ENCODE measurements around the gene SAP130.

Gene SAP130

DNA sequence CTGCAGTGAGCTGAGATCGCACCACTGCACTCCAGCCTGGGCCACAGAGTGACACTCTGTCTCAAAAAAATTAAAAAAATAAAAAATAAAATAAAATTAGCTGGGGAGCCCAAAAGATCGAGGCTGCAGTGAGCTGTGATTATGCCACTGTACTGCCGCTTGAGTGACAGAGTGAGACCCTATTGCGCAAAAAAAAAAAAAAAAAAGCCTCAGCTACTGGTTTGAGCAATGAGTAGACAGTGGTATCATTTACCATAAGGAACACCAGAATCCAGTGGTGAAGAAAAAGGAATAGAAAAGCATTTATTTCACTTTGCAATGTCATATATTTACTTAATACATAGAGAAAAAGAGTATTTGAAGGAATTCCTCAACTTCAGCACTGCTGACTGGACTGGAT lies 3.0 kb downstream of the SAP130 start:
- no peak for DNase-seq

DNA sequence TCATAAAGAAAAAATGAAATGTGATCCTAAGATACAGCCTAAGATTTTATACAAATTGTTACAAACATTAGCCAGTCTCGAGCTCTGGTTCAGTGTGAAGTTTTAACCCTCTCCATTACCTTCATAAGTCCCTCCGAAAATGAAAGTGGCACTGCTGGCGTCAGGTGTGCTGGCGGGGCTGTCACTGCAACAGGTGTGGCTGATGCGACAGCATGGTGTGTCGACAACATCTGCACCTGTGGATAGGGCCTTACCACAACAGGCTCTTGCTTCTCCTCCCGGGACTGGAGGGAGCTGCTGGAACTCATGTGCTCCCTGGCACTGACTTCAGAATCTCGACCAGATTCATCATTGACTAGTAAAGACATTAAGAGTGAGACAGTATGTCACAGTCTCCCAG lies 10.3 kb downstream of the SAP130 start:
- DNase-seq: no peak

DNA sequence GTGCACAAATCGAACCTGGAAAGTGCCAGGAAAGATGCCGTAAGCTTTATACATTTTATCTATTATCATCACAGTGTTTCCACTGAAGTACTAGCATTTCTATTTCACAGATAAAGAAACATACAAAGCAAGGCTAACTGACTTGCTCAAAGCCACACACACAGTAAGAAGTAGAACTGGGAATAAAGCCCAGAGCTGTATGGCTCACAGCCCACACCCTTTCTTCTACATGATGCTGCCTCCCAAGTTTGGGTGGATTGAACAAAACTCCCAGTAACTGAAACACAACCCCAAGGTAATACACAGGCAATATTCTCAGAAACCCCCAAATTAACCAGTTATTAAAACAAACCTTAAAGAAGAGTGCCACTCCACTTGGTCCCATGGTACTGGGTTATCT lies 11.2 kb downstream of the SAP130 start:
- DNase-seq: no peak

DNA sequence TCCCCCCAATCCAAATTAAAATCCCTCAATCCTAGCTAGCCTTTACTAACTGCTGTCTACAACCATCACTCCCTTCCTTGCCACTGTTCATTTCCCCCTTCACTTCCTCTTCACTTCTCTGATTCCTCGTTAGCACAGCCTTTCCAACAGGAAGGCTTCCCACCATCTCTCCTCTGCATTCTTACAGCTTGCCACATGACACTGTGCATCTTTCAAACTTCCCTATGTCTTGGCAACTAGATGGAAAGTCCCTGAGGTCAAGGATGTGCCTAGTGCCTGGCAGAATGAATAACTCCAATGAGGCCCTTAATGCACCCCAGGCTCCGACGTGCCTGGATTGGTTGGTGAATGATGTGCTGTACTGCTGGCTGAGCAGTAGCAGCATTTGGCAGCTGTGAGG lies 15.2 kb downstream of the SAP130 start:
- no peak for DNase-seq

DNA sequence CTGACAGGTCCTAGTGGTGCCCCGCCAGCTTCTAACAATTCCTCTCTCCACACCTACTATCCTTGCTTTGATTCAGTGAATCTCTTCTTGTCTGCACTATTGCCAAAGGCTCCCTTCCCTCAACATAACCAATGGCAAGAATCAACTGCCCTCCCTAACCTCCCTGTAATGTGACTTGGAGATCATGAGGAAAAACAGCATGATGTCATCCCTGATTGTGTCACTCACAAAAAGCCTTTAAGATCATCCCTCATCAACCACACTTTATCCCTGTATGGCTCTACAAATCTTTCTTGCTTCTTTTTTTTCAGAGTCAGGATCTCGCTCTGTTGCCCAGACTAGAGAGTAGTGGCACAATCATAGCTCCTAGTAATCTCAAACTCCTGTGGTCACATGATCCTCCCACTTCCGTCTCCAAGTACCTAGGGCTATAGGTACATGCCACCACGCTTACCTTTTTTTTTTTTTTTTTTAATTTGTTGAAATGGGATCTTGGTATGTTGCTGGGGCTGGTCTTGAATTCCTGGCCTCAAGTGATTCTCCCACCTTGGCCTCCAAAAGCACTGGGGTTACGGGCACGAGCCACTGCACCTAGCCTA lies 19.7 kb downstream of the SAP130 start:
- no peak for DNase-seq

DNA sequence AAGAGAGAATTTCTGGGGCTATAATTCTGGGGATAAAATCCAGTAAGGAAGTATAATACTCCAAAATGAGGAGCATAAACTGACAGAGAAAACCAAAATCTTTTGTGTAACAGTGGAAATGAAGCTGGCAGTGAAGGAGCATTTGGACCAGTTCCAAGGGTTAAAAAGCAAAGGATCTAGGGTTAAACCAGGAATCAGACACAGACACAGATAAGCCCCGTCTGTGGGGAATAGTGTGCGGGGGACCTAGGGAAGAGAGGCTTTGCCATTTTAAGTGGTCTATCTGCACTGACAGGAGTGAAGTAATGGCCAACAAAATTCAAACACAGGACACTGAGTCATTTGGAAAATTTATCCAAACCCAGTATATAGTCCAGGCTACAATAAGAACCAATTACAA lies 23.4 kb downstream of the SAP130 start:
- DNase-seq: no peak

DNA sequence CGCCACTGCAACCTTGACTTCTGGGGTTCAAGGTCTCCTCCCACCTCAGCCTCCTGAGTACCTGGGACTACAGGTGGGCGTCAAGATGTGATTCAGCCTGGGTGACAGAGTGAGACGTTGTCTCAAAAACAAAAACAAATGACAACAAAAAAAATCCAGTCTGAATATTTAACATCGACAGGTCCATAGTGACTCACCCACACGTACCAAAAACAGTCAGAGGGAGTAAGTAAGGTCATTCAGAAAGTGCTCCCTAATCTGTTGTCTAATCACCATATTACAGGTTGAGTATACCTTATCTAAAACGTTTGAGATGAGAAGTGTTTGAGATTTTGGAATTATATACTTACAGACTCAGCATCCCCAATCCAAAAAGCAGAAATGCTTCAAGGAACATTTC lies 24.4 kb downstream of the SAP130 start:
- no peak for DNase-seq

DNA sequence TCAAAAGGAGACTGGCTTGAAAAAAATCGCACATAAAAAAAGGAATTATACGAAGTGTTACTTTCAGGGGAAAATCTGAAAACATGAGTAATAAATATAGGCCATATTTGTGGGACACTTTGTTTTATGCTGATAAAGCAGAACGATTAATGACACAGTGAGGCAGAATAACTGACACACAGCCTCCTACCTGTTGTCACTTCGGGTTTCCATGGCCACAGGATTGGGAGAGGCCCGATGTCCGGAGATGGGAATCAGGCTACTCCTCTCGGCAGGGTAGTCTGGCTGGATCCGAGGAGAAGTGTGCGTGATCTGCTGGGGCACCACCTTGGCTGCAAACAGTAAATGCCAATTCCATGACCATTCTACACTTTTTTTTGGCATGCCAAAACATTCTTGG lies 31.7 kb downstream of the SAP130 start:
- no peak for DNase-seq

DNA sequence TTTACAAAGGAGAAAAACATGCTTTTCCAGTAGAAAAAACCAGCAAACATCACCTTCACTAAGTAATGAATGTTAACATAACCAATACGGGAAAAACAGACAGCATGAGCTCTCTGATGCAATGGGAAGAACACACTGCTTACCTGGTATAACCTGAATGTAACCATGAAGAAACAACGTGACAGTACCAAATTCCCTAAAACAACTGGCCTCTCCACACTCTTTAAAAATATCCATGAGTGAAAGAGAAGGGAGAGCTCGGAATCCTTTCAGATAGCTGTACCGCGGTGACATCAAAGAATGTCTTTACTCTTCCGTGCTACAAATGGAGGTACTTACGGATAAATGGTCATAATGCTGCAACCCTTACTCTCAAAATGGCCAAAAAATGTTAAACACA lies 32.1 kb downstream of the SAP130 start:
- no peak for DNase-seq

DNA sequence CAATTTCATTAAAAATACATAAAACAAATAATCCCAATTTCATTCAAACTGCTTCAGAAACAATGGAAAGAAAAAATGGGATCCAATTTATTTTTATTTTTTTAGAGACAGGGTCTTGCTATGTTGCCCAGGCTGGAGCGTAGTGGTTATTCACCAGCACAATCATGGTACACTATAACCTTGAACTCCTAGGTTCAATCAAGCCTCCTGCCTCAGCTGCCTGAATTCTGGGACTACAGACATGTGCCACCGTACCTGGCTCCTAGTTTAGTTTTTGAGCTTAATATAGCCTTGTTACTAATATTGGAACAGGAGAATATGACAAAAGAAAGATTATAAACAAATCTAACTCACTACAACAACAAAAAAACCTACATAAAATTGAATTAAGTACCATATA lies 34.2 kb downstream of the SAP130 start:
- no peak for DNase-seq

DNA sequence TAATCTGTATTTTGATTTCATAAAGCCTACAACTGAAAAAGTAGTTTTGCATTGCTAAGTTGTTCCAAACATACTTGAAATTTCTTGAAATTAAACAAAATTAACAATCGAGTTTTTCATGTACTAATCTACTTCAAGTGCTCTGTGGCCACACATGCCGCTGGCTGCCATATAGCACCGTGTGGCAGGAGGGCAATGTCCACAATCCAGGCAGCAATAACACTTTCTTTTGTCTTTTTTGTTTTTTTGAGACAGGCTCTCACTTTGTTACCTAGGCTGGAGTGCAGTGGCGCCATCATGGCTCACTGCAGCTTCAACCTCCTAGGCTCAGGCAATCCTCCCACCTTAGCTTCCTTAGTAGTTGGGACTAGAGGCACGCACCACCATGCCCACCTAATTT lies 36.1 kb downstream of the SAP130 start:
- no peak for DNase-seq

DNA sequence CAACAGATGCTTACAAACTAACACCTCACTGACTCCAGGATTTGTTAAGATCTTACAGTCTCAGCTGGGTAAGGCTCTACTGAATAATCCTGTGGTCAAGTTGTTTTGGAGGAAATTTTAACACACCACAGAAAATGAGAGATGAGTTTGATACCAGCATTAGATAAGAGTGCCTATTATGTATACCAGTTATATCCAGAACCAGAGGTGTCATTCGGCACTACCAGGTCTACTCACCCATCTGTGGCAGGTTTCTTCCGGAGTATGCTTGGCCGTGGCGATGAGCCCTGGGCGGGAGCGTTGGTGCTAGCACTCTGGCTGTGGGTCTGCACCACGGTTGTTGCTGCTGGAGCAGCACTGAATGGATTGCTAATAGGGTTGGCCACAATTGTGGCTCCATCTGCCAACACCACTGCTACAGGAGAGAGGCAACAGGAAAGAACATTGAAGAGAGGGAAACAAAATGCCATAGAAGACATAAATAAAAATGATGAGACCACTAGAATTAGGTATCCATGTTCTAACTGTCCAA lies 41.2 kb downstream of the SAP130 start:
- no peak for DNase-seq

DNA sequence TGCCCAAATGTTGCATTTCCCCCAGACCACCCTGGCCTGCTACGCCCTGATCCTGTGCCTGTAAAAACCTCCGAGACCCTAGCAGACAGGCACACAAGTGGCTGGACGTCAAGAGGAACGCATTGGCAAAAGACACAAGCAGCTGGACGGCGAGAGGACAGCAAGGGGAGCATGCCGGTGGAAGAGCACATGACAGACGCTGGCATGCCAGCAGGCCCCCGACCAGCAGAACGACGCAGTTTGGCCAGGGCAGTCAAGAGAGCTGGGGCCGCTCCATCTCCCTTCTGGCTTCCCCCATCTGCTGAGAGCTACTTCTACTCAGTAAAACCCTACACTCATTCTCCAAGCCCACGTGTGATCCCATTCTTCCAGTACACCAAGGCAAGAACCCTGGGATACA lies 42.1 kb downstream of the SAP130 start:
- DNase-seq: no peak

DNA sequence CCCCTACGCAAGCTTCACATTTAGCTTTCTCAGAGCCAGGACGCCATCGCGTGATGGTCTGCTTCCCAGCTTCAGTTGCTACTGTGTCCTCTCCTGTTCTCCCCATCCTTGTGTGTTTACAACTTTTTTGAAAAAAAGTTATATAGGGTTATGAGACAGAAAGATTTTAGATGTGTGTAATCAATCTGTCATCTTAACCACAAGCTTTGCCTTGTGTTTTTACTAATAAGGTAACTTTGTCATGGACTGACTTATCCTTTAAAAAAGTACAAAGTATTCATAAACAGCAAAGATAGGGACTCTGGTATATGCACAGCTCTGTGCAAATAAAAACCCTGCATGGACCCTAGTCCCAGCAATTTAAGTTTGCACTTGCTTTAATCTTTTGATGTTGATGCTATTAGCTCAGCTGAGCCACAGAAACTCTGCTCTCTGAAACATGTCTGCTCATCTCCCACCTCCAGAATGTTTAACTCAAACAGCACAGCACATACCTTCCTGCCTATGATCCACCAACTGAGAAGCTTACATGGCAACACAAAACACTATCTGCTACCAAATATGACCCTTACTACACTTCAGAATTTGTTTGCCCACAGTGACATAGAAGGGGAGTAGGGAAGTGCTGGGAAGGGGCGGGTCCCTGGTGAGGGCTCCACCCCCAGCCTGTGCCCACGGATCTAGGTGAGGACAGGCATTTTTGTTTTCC lies 42.7 kb downstream of the SAP130 start:
- DNase-seq: no peak

DNA sequence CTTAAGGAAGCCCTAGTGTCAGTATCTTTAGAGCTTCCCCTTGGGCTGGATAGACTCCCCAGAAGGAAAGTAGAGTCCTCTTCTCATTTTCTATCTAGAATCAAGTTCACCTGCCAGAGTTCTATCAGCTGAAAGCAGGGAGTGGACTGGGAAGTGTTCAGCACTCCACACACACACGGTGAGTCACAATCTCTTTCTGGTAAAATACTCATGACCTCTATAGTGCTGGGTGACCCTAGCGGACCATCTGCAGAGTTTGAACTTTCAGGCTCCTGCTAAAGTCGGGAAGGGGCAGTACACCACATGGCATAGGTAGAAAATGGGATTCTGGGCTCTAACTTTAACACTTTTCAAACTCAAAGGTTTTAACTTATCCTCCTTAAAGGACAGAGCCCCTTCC lies 43.3 kb downstream of the SAP130 start:
- no peak for DNase-seq

DNA sequence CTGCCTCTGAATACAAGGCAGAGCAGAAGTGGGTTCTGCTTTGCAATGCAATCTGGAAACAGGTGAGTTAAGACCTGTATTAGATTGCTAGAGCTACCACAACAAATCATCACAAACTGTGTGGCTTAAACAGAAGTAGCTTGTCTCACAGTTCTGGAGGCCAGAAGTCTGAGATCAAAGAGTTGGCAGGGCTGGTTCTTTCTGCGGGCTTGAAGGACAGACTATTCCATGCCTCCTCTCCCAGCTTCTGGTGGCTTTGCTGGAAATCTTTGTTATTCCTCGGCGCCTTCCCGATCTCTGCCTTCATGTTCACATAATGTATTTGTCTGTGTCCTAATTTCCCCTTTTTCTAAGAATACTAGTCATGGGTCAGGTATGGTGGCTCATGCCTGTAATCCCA lies 58.4 kb downstream of the SAP130 start:
- DNase-seq: no peak

DNA sequence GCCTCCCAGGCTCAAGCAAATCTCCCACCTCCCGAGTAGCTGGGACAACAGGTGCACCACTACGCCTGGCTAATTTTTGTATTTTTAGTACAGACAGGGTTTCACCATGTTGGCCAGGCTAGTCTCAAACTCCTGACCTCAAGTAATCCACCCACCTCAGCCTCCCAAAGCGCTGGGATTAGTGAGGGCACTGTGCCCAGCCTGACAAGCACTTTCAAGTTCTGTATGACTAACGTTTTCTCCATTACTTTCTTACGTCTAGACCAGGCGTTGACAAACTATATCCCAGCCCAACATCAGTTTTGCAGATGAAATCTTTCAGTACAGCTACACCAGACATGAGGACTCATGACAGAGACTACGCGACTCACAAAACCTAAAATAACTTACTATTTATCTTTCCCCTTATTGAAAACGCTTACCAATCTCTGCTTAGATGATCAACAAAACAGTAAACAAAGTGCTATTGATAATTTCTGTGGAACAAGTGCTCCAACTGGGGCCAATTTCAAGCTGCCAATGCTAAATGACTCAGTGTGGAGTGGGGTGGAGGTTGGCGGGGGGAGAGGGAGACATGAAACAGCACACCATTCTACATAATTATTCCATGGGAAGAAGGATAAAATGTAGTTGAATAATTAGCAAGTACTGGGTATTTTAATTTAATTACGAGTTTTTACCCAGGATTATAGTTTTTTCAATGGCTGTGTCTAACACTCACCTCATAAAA lies 59.1 kb downstream of the SAP130 start:
- no peak for DNase-seq

DNA sequence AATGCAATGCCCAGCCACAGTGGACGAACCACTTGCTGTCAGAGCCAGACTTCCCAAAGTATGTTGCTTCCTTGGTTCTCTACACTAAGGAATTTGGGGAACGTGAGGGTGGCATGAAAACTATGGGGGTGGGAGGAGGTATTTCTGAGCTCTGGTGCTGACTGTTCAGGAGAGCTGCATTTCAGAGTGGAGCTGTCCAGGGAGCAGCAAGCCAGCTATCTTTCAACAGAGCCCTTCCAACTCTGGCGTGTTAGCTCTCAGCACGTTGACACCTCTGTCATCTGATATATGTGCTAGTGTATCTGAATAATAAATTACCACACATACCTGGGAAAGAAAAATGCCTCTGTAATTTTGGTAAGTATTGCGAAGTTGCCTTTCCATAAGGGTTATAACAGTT lies 66.1 kb downstream of the SAP130 start:
- no peak for DNase-seq

DNA sequence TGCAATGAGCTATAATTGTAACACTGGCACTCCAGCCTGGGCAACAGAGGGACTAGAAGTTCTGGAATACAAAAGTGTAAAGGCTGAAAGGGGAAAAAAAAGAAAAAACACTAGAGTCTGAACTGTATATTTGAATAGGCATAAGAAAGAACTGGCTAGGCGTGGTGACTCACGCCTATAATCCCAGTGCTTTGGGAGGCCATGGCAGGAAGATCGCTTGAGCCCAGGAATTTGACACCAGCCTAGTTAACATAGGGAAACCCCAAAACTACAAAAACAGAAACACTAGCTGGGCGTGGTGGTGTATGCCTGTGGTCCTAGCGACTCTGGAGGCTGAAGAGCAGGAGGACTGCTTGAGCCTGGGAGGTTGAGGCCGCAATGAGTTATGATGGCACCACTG lies 70.6 kb downstream of the SAP130 start:
- DNase-seq: no peak

DNA sequence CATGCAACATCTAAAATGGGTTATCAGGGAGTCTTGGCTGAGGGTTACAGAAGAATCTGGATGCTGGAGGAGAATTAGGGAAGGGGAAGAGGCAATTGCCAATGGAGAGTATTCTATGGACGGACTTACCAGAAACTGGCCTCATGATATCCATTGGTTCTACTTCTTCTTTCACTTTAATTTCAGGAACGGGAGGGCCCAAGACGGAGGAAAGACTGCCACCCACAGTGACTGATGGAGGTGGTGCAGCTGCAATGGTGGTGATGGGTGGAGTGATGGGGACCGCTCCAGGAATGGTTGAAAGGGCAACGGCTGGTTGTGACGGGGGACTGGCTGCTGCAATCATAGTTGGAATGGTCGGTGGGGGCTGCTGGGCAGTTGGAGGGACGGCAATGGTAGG lies 73.0 kb downstream of the SAP130 start:
- DNase-seq: no peak

DNA sequence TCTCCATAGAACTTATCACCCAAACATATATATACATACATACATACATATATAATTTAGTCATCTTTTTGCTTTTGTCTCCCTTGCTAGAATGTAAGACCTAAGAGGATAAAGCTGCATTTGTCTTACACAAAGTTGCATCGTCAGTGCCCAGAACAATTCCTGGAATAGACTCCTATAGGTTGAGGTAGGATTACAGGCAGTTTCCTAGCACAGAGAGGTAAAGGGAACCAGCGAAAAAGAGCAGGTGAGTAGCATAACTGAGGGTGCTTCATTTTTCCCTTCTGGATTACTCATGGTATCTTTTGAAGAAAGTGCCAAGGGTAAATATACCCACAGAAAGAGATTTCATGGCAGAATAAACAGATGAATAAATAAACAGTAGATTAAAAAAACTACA lies 74.0 kb downstream of the SAP130 start:
- DNase-seq: no peak

DNA sequence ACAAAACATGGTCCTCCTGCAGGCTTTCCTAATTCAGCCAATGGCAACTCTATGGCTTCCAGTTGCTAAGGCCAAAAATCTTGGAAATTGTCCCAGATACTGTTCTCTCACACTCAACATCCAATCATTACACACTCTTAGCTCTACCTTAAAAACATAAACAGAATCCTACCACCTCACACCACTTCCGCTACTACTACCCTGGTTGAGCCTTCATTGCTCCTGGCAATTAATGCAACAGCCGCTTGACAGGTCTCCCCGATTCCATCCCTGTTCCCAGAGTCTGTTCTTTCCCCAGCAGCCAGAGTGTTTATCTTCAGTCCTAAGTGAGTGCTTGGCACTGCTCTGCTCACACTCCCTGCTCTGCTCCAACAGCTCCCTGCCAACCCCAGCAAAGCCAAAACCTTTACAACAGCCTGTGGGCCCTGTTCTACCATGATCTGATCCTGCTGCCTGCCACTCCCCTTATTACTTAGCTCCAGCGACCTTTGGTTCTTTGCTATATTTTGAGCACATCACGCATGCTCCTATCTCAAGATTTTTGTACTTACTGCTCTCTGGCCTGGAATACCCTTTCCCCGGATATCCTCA lies 74.6 kb downstream of the SAP130 start:
- no peak for DNase-seq

DNA sequence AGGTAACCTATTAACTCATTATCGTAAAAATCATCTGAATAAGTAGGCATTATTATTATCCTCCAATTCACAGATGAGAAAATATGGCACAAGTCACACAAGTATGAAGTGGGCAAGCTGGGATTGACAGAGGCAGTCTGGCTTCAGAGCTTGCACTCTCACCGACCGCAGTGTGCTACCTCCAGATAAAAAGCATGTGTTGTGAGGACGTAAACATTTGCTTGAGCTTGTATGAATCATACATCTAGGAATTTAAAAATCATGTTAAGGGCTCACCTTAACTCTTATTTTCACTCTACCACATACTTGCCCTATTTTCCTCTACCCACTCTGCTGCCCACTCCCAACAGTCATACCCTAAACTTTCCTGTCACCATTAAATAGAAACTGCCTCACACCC lies 76.8 kb downstream of the SAP130 start:
- DNase-seq: no peak

DNA sequence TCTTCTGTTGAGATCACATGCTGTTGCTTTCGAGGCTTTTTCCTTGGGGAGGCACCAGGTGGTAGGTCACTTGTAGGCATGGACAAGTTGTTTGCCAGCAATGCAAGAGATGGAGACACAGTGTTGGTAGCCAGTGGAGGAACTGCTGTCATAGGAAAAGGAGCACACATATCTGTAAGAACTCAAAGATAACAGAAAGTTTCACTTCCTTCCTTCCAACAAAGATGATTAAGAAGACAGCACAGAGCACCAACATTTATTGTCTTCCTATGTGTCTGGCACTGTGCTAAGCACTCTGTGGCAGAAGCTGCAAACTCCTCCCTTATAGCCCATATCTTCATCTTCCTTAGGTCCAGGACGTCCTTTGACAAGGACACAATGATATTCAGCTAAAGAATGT lies 77.6 kb downstream of the SAP130 start:
- no peak for DNase-seq

All from DMS79 treated with DMSO at 0.1 percent for 48 hours (cell line).